CD4-positive, alpha-beta T cell (primary cell): ENCODE data around the gene BORCS5. TPM values are rescaled to one million over a fixed set of nuclear protein-coding genes. Genes with fewer than 3 reads are reported as not detected.

Experiments used
- ATAC-seq: fragments of 200-7000 bp; cut with Tn5 transposase; one replicate; pipeline ENCODE4 v1.10.0; 2022; ENCODE audit warnings: mild to moderate bottlenecking; ENCODE audit not compliant: poor library complexity
- CTCF ChIA-PET: fragments of 350-600 bp; sonication (Branson Sonifier 250); formaldehyde crosslinking; loops from one replicate; lab custom pipeline; 2021; ENCODE audit warnings: antibody characterized with exemption, inconsistent platforms; lab: Charles Lee
- POLR2A ChIA-PET: fragments of 350-600 bp; sonication (Branson Sonifier 250); formaldehyde crosslinking; loops from one replicate; lab custom pipeline; 2021; ENCODE audit warnings: antibody characterized with exemption, inconsistent platforms; lab: Charles Lee
- DNase-seq, 14 experiments: peaks; one replicate each; pipeline ENCODE4 v3.0.0-alpha.2; 2013 to 2020; ENCODE audit warnings: mixed read lengths in 2 of 14
- H3K27ac ChIP-seq, 2 donors: one replicate each; pipeline versions ENCODE4 v1.5.1 to v1.7.0; 2013; ENCODE audit warnings: low read length in 2 of 2, low read depth in 1 of 2, mild to moderate bottlenecking in 1 of 2
- H3K27me3 ChIP-seq, 2 experiments: 1 replicate in 1 of 2; 2 replicates in 1 of 2; pipeline versions ENCODE4 v1.6.1 to v1.7.0; 2013; ENCODE audit warnings: low read length in 2 of 2, control low read depth in 1 of 2, mild to moderate bottlenecking in 1 of 2, moderate library complexity in 1 of 2; ENCODE audit not compliant: insufficient read depth in 2 of 2, control insufficient read depth in 1 of 2
- H3K36me3 ChIP-seq: one replicate; pipeline ENCODE4 v1.6.1; 2013; ENCODE audit warnings: low read length, control low read depth; ENCODE audit not compliant: insufficient read depth
- H3K4me1 ChIP-seq: one replicate; pipeline ENCODE4 v1.6.1; 2013; ENCODE audit warnings: low read length, control low read depth; ENCODE audit not compliant: insufficient read depth
- H3K4me3 ChIP-seq: one replicate; pipeline ENCODE4 v1.5.1; 2013; ENCODE audit warnings: mild to moderate bottlenecking, low read length, moderate library complexity
- H3K9me3 ChIP-seq, 2 experiments: 1 replicate in 1 of 2; 2 replicates in 1 of 2; pipeline versions ENCODE4 v1.6.1 to v1.7.0; 2013; ENCODE audit warnings: low read length in 2 of 2, mild to moderate bottlenecking in 2 of 2, control low read depth in 1 of 2, moderate library complexity in 1 of 2; ENCODE audit not compliant: control insufficient read depth in 1 of 2, insufficient read depth in 1 of 2
- H3K27ac Mint-ChIP-seq: one replicate; pipeline ENCODE4 v1.8.0; 2020; ENCODE audit warnings: mixed read lengths
- H3K27me3 Mint-ChIP-seq: one replicate; pipeline ENCODE4 v1.8.0; 2021; ENCODE audit warnings: mixed read lengths
- H3K36me3 Mint-ChIP-seq: one replicate; pipeline ENCODE4 v1.8.0; 2021; ENCODE audit warnings: low read depth, mixed read lengths
- H3K4me1 Mint-ChIP-seq: one replicate; pipeline ENCODE4 v1.8.0; 2021; ENCODE audit warnings: low read depth, mixed read lengths
- H3K4me3 Mint-ChIP-seq: one replicate; pipeline ENCODE4 v1.8.0; 2020; ENCODE audit warnings: mild to moderate bottlenecking, mixed read lengths
- H3K9me3 Mint-ChIP-seq: one replicate; pipeline ENCODE4 v1.8.0; 2020; ENCODE audit warnings: mixed read lengths
- intact Hi-C, 2 experiments: fragments of 100-400 bp; cut with DNase I in 1 of 2; cut with micrococcal nuclease in 1 of 2; formaldehyde crosslinking; loops; one replicate each; pipeline versions ENCODE4 v1.15.1 to v1.9.0; 2023 to 2025; cut with DNase I, micrococcal nuclease
- total RNA-seq, 174 experiments: library from RNA in 2 of 174; stranded (reverse) in 2 of 174; gene quantifications; one replicate each; pipeline ENCODE4 v1.2.3 and lab custom pipeline; 2021 to 2026
- TF ChIP-seq, protein P1 (sequence below): fragments of 200-600 bp; IDR thresholded peaks from one replicate; pipeline ENCODE4 v1.8.0; 2022; ENCODE audit warnings: antibody characterized with exemption, mild to moderate bottlenecking

Gene BORCS5
- total RNA-seq, 2 experiments from 2014 or later = 36.4 to 39.3 TPM

DNA sequence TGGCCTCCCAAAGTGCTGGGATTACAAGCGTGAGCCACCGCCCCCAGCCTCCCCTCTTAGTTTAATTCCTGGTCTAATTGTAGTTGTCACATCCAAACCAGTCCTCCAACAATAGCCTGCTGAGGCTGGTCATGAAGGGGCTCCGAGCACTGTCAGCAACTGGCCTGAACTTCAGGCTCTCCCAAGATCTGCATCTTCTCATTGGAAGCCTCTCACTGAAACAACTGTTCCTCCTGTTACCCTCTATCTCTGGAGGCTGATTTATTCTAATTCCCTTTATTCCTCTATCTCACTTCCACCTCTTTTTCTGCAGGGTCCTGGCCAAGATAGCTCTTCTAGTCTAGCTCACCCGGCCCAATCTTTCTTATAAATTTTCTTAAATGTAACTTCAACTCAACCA lies 116.3 kb downstream of the BORCS5 start:
- Histone ChIP-seq H3K4me3 (no peak overlapping the region), H3K36me3 (peaks cover 25% of the 10 kb centered on the region), H3K27me3 (no peaks in the 10 kb centered on the region), H3K9me3 (no peaks in the 10 kb centered on the region), H3K4me1 (peaks cover 61% of the 10 kb centered on the region), H3K27ac (peak overlapping the region; percentile 30 to 33)
- CTCF ChIA-PET = interaction anchor here (1.1 to 2.1 kb wide), 3 partner anchors 28 to 97 kb away, joined by 3 to 4 read pairs (median 4); no protein-coding TSS in a partner anchor
- ATAC-seq = no peak
- Mint-ChIP-seq H3K4me3 (no peak overlapping the region), H3K27ac (peak overlapping the region; percentile 93), H3K27me3 (no peaks in the 10 kb centered on the region), H3K9me3 (no peaks in the 10 kb centered on the region), H3K36me3 (peaks cover 80% of the 10 kb centered on the region), H3K4me1 (peaks cover 59% of the 10 kb centered on the region)
- TF ChIP-seq, protein P1, sequence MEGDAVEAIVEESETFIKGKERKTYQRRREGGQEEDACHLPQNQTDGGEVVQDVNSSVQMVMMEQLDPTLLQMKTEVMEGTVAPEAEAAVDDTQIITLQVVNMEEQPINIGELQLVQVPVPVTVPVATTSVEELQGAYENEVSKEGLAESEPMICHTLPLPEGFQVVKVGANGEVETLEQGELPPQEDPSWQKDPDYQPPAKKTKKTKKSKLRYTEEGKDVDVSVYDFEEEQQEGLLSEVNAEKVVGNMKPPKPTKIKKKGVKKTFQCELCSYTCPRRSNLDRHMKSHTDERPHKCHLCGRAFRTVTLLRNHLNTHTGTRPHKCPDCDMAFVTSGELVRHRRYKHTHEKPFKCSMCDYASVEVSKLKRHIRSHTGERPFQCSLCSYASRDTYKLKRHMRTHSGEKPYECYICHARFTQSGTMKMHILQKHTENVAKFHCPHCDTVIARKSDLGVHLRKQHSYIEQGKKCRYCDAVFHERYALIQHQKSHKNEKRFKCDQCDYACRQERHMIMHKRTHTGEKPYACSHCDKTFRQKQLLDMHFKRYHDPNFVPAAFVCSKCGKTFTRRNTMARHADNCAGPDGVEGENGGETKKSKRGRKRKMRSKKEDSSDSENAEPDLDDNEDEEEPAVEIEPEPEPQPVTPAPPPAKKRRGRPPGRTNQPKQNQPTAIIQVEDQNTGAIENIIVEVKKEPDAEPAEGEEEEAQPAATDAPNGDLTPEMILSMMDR = no peak
- intact Hi-C loops = no loop called here
- POLR2A ChIA-PET = interaction anchor here (0.6 to 4.6 kb wide), 12 partner anchors 9 to 245 kb away, joined by 3 to 31 read pairs (median 14); partner anchors contain the start of genes BORCS5 and DUSP16
- no peak for DNase-seq

DNA sequence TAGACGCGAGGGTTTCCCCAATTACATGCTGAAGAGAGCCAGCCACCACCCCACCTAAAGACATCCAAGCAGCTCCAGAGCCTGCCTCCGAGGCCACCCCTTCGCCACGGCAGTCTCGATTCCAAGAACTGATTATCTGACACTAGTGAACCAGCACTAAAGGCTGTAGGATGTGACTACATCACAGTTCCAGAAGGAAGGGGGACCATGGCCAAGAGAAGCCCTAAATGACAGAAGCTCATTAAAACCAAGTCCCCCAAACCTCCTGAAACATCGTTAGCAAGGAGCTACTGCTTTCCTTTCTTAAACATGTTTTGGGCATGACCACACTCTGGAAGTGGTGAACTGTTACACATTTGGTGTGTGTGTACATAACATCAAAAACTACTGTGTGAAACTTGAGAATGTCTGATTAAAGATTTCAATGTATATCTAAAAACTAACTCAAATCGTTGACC lies 117.6 kb downstream of the BORCS5 start:
- H3K4me3 ChIP-seq = peak overlapping the region; percentile 6

DNA sequence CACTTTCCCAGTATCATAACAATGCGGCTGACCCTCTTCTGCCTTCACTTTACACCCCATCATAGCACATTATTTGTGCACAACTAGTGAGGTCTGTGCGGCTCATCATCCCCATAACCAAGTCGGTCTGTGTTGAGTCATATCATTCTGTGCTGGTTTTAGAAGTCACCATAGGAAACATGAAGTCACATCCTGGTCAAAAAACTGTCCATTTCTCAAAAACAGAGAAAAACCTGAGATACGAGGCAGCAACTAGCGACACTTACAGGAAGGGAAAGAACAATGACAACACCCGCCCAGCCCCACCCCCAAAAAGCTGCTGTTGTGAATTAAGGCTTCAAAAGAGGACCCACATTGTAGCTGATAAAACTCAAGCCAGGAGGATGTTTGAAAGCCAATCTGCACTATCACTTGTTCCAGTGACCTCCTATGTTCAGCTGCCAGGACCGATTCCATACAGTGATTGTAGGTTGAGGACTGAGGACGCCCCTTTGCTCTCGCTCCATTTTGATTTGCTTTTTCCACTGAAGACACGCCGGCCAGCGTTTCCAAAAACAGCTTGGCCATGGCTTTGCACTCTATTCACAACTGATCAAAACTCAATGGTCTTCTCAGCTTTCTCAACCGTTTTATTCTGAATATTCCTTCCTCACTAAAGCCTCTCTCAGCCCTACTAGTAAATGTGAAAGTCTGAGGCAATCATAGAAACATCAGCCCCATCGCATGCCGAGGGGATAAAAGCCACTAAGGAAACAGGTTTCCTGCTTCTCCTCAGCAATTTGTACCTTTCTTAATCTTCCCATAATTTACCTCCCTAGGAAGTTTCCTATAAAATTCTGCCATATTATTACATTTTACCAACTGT lies 118.3 kb downstream of the BORCS5 start:
- peaks cover 50% of the 10 kb centered on the region for H3K4me1 ChIP-seq
- peak; percentile 84 for ATAC-seq
- Mint-ChIP-seq H3K27me3 (no peaks in the 10 kb centered on the region), H3K9me3 (no peaks in the 10 kb centered on the region), H3K4me1 (peaks cover 57% of the 10 kb centered on the region), H3K4me3 (peak overlapping the region; percentile 59), H3K27ac (peak overlapping the region; percentile 93), H3K36me3 (peaks cover 84% of the 10 kb centered on the region)
- ChIA-PET POLR2A (interaction anchor here (0.6 to 6.4 kb wide), 16 partner anchors 7 to 243 kb away, joined by 3 to 66 read pairs (median 13); partner anchors contain the start of genes BORCS5 and DUSP16), CTCF (interaction anchor here (1.0 to 2.4 kb wide), 7 partner anchors 9 to 100 kb away, joined by 3 to 13 read pairs (median 4); no protein-coding TSS in a partner anchor)
- peak overlapping the region; percentile 38 for H3K4me3 ChIP-seq
- H3K9me3 ChIP-seq = no peaks in the 10 kb centered on the region
- DNase-seq = peak in 12 of 14 experiments; percentile 18 to 89 (median 44)
- peaks cover 43% of the 10 kb centered on the region for H3K36me3 ChIP-seq
- intact Hi-C loops = loop anchor here (2.0 to 5.0 kb wide), 4 partner anchors 33 to 96 kb away; no protein-coding TSS in a partner anchor
- TF ChIP-seq, protein P1 = no peak
- H3K27me3 ChIP-seq = no peaks in the 10 kb centered on the region
- H3K27ac ChIP-seq = peak overlapping the region; percentile 55 to 91

More for the DNA sequence above, 117.6 kb downstream of the BORCS5 start:
- Mint-ChIP-seq H3K36me3 (peaks cover 81% of the 10 kb centered on the region), H3K4me1 (peaks cover 58% of the 10 kb centered on the region), H3K9me3 (no peaks in the 10 kb centered on the region), H3K27me3 (no peaks in the 10 kb centered on the region), H3K27ac (peak overlapping the region; percentile 93), H3K4me3 (peak overlapping the region; percentile 59)
- Histone ChIP-seq H3K36me3 (peaks cover 36% of the 10 kb centered on the region), H3K27me3 (no peaks in the 10 kb centered on the region), H3K9me3 (no peaks in the 10 kb centered on the region), H3K27ac (peak overlapping the region; percentile 33 to 91), H3K4me1 (peaks cover 51% of the 10 kb centered on the region)
- CTCF ChIA-PET = interaction anchor here (0.8 to 2.4 kb wide), 7 partner anchors 8 to 99 kb away, joined by 3 to 13 read pairs (median 3); no protein-coding TSS in a partner anchor
- POLR2A ChIA-PET = interaction anchor here (0.6 to 6.4 kb wide), 19 partner anchors 8 to 244 kb away, joined by 3 to 66 read pairs (median 7); partner anchors contain the start of genes BORCS5 and DUSP16
- DNase-seq (peak in 4 of 14 experiments; percentile 13 to 48 (median 36)), ATAC-seq (peak; percentile 54)
- TF ChIP-seq, protein P1 = no peak
- intact Hi-C loops = loop anchor here (2.0 kb wide), 3 partner anchors 86 to 96 kb away; no protein-coding TSS in a partner anchor
